Measurements from ENCODE around the gene CNTNAP2. TPM values are rescaled to one million over a fixed set of nuclear protein-coding genes. Genes with fewer than 3 reads are reported as not detected.

CNTNAP2 gene
- total RNA-seq, 1 donor from 2014 or later = under 0.01 TPM

GRCh38 chr7:146412781-146413180, 296.2 kb downstream of the CNTNAP2 start:
- no peak for DNase-seq (ENCODE audit: extremely low read depth, low read depth, low spot score)

- DNase-seq (ENCODE audit: extremely low read depth, low read depth, low spot score) = no peak
Measured at GRCh38 chr7:146414373-146414772, 297.8 kb downstream of the CNTNAP2 start.

GRCh38 chr7:146414937-146415336, 298.3 kb downstream of the CNTNAP2 start:
- no peak for DNase-seq (ENCODE audit: extremely low read depth, low read depth, low spot score)

- DNase-seq (ENCODE audit: extremely low read depth, low read depth, low spot score) = no peak
Measured at GRCh38 chr7:146417176-146417575, 300.6 kb downstream of the CNTNAP2 start.

GRCh38 chr7:146423446-146423845, 306.8 kb downstream of the CNTNAP2 start:
- no peak for DNase-seq (ENCODE audit: extremely low read depth, low read depth, low spot score)

GRCh38 chr7:146424084-146424483, 307.5 kb downstream of the CNTNAP2 start:
- DNase-seq (ENCODE audit: extremely low read depth, low read depth, low spot score) = no peak

- no peak for DNase-seq (ENCODE audit: extremely low read depth, low read depth, low spot score)
Measured at GRCh38 chr7:146433501-146433900, 316.9 kb downstream of the CNTNAP2 start.

- DNase-seq (ENCODE audit: extremely low read depth, low read depth, low spot score) = no peak
Measured at GRCh38 chr7:146443102-146443501, 326.5 kb downstream of the CNTNAP2 start.

GRCh38 chr7:146449625-146450024, 333.0 kb downstream of the CNTNAP2 start:
- no peak for DNase-seq (ENCODE audit: extremely low read depth, low read depth, low spot score)

- no peak for DNase-seq (ENCODE audit: extremely low read depth, low read depth, low spot score)
Measured at GRCh38 chr7:146455091-146455655, 338.6 kb downstream of the CNTNAP2 start.

- DNase-seq (ENCODE audit: extremely low read depth, low read depth, low spot score) = no peak
Measured at GRCh38 chr7:146479040-146479439, 362.4 kb downstream of the CNTNAP2 start.

GRCh38 chr7:146486519-146486918, 369.9 kb downstream of the CNTNAP2 start:
- DNase-seq (ENCODE audit: extremely low read depth, low read depth, low spot score) = no peak

GRCh38 chr7:146492017-146492416, 375.4 kb downstream of the CNTNAP2 start:
- no peak for DNase-seq (ENCODE audit: extremely low read depth, low read depth, low spot score)

- no peak for DNase-seq (ENCODE audit: extremely low read depth, low read depth, low spot score)
Measured at GRCh38 chr7:146494952-146495596, 378.5 kb downstream of the CNTNAP2 start.

- no peak for DNase-seq (ENCODE audit: extremely low read depth, low read depth, low spot score)
Measured at GRCh38 chr7:146496657-146497056, 380.1 kb downstream of the CNTNAP2 start.

- no peak for DNase-seq (ENCODE audit: extremely low read depth, low read depth, low spot score)
Measured at GRCh38 chr7:146499970-146500369, 383.4 kb downstream of the CNTNAP2 start.

GRCh38 chr7:146503844-146504243, 387.2 kb downstream of the CNTNAP2 start:
- no peak for DNase-seq (ENCODE audit: extremely low read depth, low read depth, low spot score)

GRCh38 chr7:146510088-146510680, 393.6 kb downstream of the CNTNAP2 start:
- no peak for DNase-seq (ENCODE audit: extremely low read depth, low read depth, low spot score)

GRCh38 chr7:146514304-146514703, 397.7 kb downstream of the CNTNAP2 start:
- no peak for DNase-seq (ENCODE audit: extremely low read depth, low read depth, low spot score)

GRCh38 chr7:146528581-146528980, 412.0 kb downstream of the CNTNAP2 start:
- no peak for DNase-seq (ENCODE audit: extremely low read depth, low read depth, low spot score)

GRCh38 chr7:146539836-146540235, 423.2 kb downstream of the CNTNAP2 start:
- no peak for DNase-seq (ENCODE audit: extremely low read depth, low read depth, low spot score)

- no peak for DNase-seq (ENCODE audit: extremely low read depth, low read depth, low spot score)
Measured at GRCh38 chr7:146542101-146542500, 425.5 kb downstream of the CNTNAP2 start.

All from glomerular endothelial cell (primary cell).